A673 (cell line): ENCODE results near the gene ADAMTS1.

ENCODE experiments used
- CTCF ChIP-seq: fragments of 300-800, 200-600 bp; sonication (generic); conservative IDR thresholded peaks from 2 replicates; pipeline ENCODE4 v1.5.1; 2017; ENCODE audit warnings: low read depth, mild to moderate bottlenecking, antibody characterized with exemption, low read length, moderate library complexity, mixed read lengths
- EZH2 ChIP-seq: fragments of 200-600 bp; sonication (generic); IDR thresholded peaks from 2 replicates; pipeline ENCODE4 v1.6.1; 2017; ENCODE audit warnings: borderline replicate concordance, low read depth, mild to moderate bottlenecking, mixed read lengths, antibody characterized with exemption, low read length; ENCODE audit not compliant: poor library complexity, severe bottlenecking

GRCh38 chr21:26874347-26874746, 29.1 kb upstream of the ADAMTS1 start:
- no peak for TF ChIP-seq CTCF
- TF ChIP-seq EZH2, result no peak
